Epithelial cell of alveolus of lung (primary cell): ENCODE results near the gene CAMK1. TPM values are rescaled to one million over a fixed set of nuclear protein-coding genes. Genes with fewer than 3 reads are reported as not detected.

Experiments used
- total RNA-seq: library from RNA; depleted of rRNA; stranded (reverse); fragments of >200 nt; gene quantifications from 2 replicates; pipeline ENCODE4 v1.2.1, GENCODE V29; 2015

Gene CAMK1
- total RNA-seq: 24.8 and 31.1 TPM in 2 replicates

GRCh38 chr3:9769426-9770275 is at the start of gene CAMK1:
Gene CAMK1 (minus strand): TSS chr3:9769947. CDS start chr3:9767749, 2,198 bp downstream.

GRCh38 chr3:9809615-9810432 is 40.1 kb upstream of the CAMK1 start, which contains the start of gene TTLL3:
Gene TTLL3 (plus strand): TSS chr3:9810262. CDS start chr3:9810662, 400 bp downstream.

DNA sequence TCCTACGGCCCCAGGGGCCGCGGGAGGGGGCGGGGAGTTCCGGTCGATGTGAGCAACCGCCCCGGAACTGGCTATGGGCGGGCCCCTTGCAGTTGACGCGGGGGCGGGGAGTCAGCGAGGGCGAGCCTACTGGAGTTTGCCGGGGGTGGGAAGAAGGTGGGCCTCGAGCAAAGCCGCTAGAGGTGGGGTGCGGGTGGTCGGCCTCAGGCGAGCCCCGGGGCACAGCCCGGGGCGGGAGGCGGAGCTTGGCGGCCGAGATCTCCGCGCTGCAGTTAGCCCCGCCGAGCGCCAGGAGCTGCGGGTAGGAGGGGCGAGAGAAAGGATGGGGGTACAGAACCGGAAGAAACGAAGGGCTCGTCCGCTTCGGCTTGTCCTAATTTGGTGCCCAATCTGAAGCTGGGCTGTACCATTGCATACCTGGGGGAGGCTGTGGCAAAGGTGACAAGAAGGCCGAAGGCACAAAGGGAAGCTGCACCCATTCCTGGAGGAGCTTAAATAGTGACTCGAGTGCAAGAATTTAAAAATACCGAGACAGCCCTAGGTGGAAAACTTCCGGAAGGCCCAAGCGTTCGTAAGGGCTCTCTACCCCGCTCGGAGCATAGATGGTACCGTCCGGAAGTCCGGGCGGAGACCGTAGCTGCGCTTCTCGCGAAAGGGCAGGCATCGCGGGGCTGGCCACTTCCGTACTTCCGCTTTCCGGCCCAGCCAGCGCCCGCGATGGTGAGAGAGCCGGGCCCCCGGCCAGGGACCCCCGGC is 22.8 kb upstream of the CAMK1 start, which contains the start of the genes ARPC4 and TADA3:
Gene ARPC4 (plus strand): TSS at position 678 of the 756 bp plus-strand sequence. CDS start 40 bp downstream, at position 718.
Gene TADA3 (minus strand): TSS at position 69 of the 756 bp plus-strand sequence. CDS start 1,007 bp downstream, outside the sequence.

GRCh38 chr3:9749645-9750555 is 19.8 kb downstream of the CAMK1 start, which contains the start of gene OGG1:
Gene OGG1 (plus strand): TSS chr3:9749952. CDS start chr3:9750287, 335 bp downstream.

GRCh38 chr3:9731206-9732079 is 38.3 kb downstream of the CAMK1 start, which contains the start of gene BRPF1:
Gene BRPF1 (plus strand): TSS chr3:9731735. CDS start chr3:9734141, 2,406 bp downstream.

Other genes starting within 250 kb of the CAMK1 start
- not detected in 2 replicates for gene LHFPL4, start 216.1 kb downstream of the CAMK1 start, total RNA-seq
- 26.0 and 30.1 TPM in 2 replicates for gene MTMR14, start 120.4 kb downstream of the CAMK1 start, total RNA-seq
- not detected in 2 replicates for gene CPNE9, start 66.1 kb downstream of the CAMK1 start, total RNA-seq
- gene BRPF1, start 38.2 kb downstream of the CAMK1 start, total RNA-seq: 10.5 and 11.5 TPM in 2 replicates
- 13.9 and 18.1 TPM in 2 replicates for gene OGG1, start 20.0 kb downstream of the CAMK1 start, total RNA-seq
- 98.4 and 133 TPM in 2 replicates for gene TADA3, start 22.5 kb upstream of the CAMK1 start, total RNA-seq
- 90.5 and 289 TPM in 2 replicates for gene ARPC4, start 23.1 kb upstream of the CAMK1 start, total RNA-seq
- gene TTLL3, start 40.3 kb upstream of the CAMK1 start, total RNA-seq: 2.1 and 23.8 TPM in 2 replicates
- 46.7 and 59.6 TPM in 2 replicates for gene RPUSD3, start 74.1 kb upstream of the CAMK1 start, total RNA-seq
- gene CIDEC, start 110.3 kb upstream of the CAMK1 start, total RNA-seq: not detected in 2 replicates
- 43.6 and 54.5 TPM in 2 replicates for gene JAGN1, start 120.7 kb upstream of the CAMK1 start, total RNA-seq
- gene IL17RE, start 132.9 kb upstream of the CAMK1 start, total RNA-seq: 0.88 and 1.0 TPM in 2 replicates
- gene IL17RC, start 147.2 kb upstream of the CAMK1 start, total RNA-seq: 34.1 and 39.6 TPM in 2 replicates
- gene CRELD1, start 163.9 kb upstream of the CAMK1 start, total RNA-seq: 18.8 and 21.3 TPM in 2 replicates
- gene PRRT3, start 182.5 kb upstream of the CAMK1 start, total RNA-seq: 3.6 and 10.7 TPM in 2 replicates
- gene EMC3, start 216.9 kb upstream of the CAMK1 start, total RNA-seq: 38.4 and 115 TPM in 2 replicates